Spleen (tissue), 7 donors: ENCODE measurements around the gene GSN.

Experiments
- CTCF ChIP-seq, 11 experiments: fragments of 200-600 bp in 7 of 11; fragments of 450-650 bp in 4 of 11; sonication (generic) in 4 of 11; IDR thresholded peaks in 8 of 11; conservative IDR thresholded peaks in 3 of 11; 1 replicate in 7 of 11; 2 replicates in 4 of 11; pipeline versions ENCODE4 v1.4.0 to v1.8.0; 2016 to 2021; ENCODE audit warnings: antibody characterized with exemption in 11 of 11, inconsistent platforms in 4 of 11, mild to moderate bottlenecking in 1 of 11
- POLR2A ChIP-seq, 3 donors: fragments of 450-650 bp; IDR thresholded peaks; one replicate each; pipeline ENCODE4 v1.5.1; 2017; ENCODE audit warnings: antibody characterized with exemption in 3 of 3, mild to moderate bottlenecking in 1 of 3
- POLR2AphosphoS5 ChIP-seq, 3 donors: sonication (generic); formaldehyde crosslinking; IDR thresholded peaks; one replicate each; pipeline ENCODE4 v1.5.1; 2017; ENCODE audit warnings: antibody characterized with exemption in 3 of 3
- donor health status: DM: no; HTN: no; CAD: no; lungs with moderate emphysema.
- donor health status: DM: no; HTN: no; CAD: no.
- donor health status: DM: no; HTN: no; CAD: no.

- TF ChIP-seq CTCF (IDR thresholded peaks at IDR 0.05 in 8 of 11, conservative IDR thresholded peaks at IDR 0.05 in 3 of 11) (no peak), POLR2AphosphoS5 (IDR thresholded peaks at IDR 0.05) (no peak), POLR2A (IDR thresholded peaks at IDR 0.05) (no peak)
Observed at GRCh38 chr9:121373011-121373729, 105.2 kb downstream of the GSN start.
